Keratinocyte (primary cell): ENCODE results near the gene LRBA. TPM values are rescaled to one million over a fixed set of nuclear protein-coding genes. Genes with fewer than 3 reads are reported as not detected.

Experiments
- DNase-seq: peaks from one replicate; pipeline ENCODE4 v3.0.0-alpha.2; 2011; ENCODE audit warnings: low read depth, missing footprints, low spot score
- FAIRE-seq: peaks from 2 replicates; lab custom pipeline; 2011; peaks lifted over from hg19 to GRCh38; lab: Jason Lieb, UNC
- H2AFZ ChIP-seq: 2 replicates; pipeline ENCODE4 v1.6.0; 2012; ENCODE audit warnings: low read length, control low read depth, inconsistent platforms; ENCODE audit not compliant: control insufficient read depth
- H3K27ac ChIP-seq: 2 replicates; pipeline ENCODE4 v1.5.1; 2011; ENCODE audit warnings: low read length; ENCODE audit not compliant: control insufficient read depth, insufficient read depth
- H3K27me3 ChIP-seq: 3 replicates; pipeline ENCODE4 v1.6.0; 2011; ENCODE audit warnings: low read length; ENCODE audit not compliant: control insufficient read depth, insufficient read depth; ENCODE audit errors: extremely low read depth
- H3K36me3 ChIP-seq, 2 experiments: 2 replicates in 1 of 2; 3 replicates in 1 of 2; pipeline ENCODE4 v1.5.1; 2011; ENCODE audit warnings: low read length in 2 of 2, mild to moderate bottlenecking in 1 of 2; ENCODE audit not compliant: control insufficient read depth in 2 of 2, insufficient read depth in 2 of 2; ENCODE audit errors: extremely low read depth in 1 of 2
- H3K4me1 ChIP-seq: 3 replicates; pipeline ENCODE4 v1.5.1; 2011; ENCODE audit warnings: low read length; ENCODE audit not compliant: control insufficient read depth, insufficient read depth; ENCODE audit errors: extremely low read depth
- H3K4me2 ChIP-seq: 3 replicates; pipeline ENCODE4 v1.6.0; 2011; ENCODE audit warnings: low read depth, low read length; ENCODE audit not compliant: control insufficient read depth, insufficient read depth; ENCODE audit errors: extremely low read depth
- H3K4me3 ChIP-seq, 3 experiments: fragments of 200-600 bp in 1 of 3; sonication (generic) in 1 of 3; 2 replicates in 2 of 3; 3 replicates in 1 of 3; pipeline ENCODE4 v1.5.1; 2011 to 2016; ENCODE audit warnings: low read length in 3 of 3, mild to moderate bottlenecking in 3 of 3, control low read depth in 2 of 3, inconsistent platforms in 1 of 3, low read depth in 1 of 3, mixed read lengths in 1 of 3, mixed run types in 1 of 3, moderate library complexity in 1 of 3; ENCODE audit not compliant: control insufficient read depth in 2 of 3, insufficient read depth in 2 of 3; ENCODE audit errors: extremely low read depth in 1 of 3
- H3K79me2 ChIP-seq: 2 replicates; pipeline ENCODE4 v1.6.0; 2012; ENCODE audit warnings: low read length; ENCODE audit not compliant: control insufficient read depth, insufficient read depth
- H3K9ac ChIP-seq: 3 replicates; pipeline ENCODE4 v1.6.0; 2011; ENCODE audit warnings: low read length; ENCODE audit not compliant: control insufficient read depth, insufficient read depth; ENCODE audit errors: extremely low read depth
- H3K9me1 ChIP-seq: 3 replicates; pipeline ENCODE4 v1.6.0; 2011; ENCODE audit warnings: low read length; ENCODE audit not compliant: control insufficient read depth, insufficient read depth; ENCODE audit errors: extremely low read depth
- H3K9me3 ChIP-seq: 2 replicates; pipeline ENCODE4 v1.5.1; 2012; ENCODE audit warnings: low read depth, low read length; ENCODE audit not compliant: control insufficient read depth
- H4K20me1 ChIP-seq: 3 replicates; pipeline ENCODE4 v1.6.0; 2011; ENCODE audit warnings: low read length; ENCODE audit not compliant: control insufficient read depth, insufficient read depth; ENCODE audit errors: extremely low read depth
- CTCF ChIP-seq, 3 experiments: IDR thresholded peaks in 1 of 3; conservative IDR thresholded peaks in 1 of 3; optimal IDR thresholded peaks in 1 of 3; 2 replicates in 2 of 3; 3 replicates in 1 of 3; pipeline versions ENCODE3 to v1.5.1; 2011; ENCODE audit warnings: low read length in 3 of 3, mild to moderate bottlenecking in 3 of 3, moderate library complexity in 2 of 3, control low read depth in 1 of 3, inconsistent platforms in 1 of 3; ENCODE audit not compliant: insufficient read depth in 2 of 3; ENCODE audit errors: extremely low read depth in 1 of 3
- EZH2 ChIP-seq: IDR thresholded peaks from one replicate; pipeline ENCODE4 v1.6.1; 2012; ENCODE audit warnings: inconsistent platforms, mild to moderate bottlenecking, low read length, moderate library complexity
- dilution Hi-C: fragments of 300-500 bp; cut with MboI; formaldehyde crosslinking; loops from one replicate; pipeline ENCODE4 v1.7.0; 2020; ENCODE audit warnings: low sequenced_read_pairs; ENCODE audit not compliant: extremely low pct_ligation_motif_present
- polyA plus RNA-seq, 5 experiments: library from polyadenylated mRNA; depleted of rRNA in 3 of 5; stranded (reverse) in 3 of 5; stranded (forward) in 1 of 5; unstranded in 1 of 5; fragments of >200 nt; gene quantifications; 1 replicate in 1 of 5; 2 replicates in 3 of 5; 3 replicates in 1 of 5; pipeline versions ENCODE4 v1.2.1 to v1.2.3, GENCODE V29; 2011 to 2012; ENCODE audit warnings: missing spikeins in 2 of 5, low read depth in 1 of 5, low replicate concordance in 1 of 5

The LRBA gene
- polyA plus RNA-seq, 1 donor (not counting 4 experiments of a cell fraction or from before 2014, with no cell fraction given) = 35.6 TPM

DNA sequence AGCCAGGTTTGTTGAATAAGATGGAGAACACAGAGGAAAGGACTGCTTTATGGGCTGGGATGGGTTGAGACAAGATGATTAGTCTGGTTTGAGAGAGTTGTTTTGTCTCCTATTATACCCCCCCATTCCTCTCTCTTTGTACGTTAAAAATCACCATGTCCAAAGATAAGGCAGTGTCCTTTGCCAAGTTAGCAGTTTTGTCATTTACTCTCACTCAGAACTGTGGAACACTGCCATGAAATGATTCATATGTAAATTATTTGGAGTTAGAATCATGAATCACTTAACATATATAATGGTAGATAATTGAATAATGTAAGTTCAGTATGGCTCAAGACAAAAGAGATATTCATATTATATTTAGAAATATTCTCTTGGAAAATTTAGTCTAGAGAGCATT, 785.6 kb downstream of the LRBA start:
- no peaks in the 10 kb centered on the region for H3K9me1 ChIP-seq
- H3K9ac ChIP-seq = no peak overlapping the region
- no peak overlapping the region for H3K4me3 ChIP-seq
- H3K4me1 ChIP-seq = peaks cover 7% of the 10 kb centered on the region
- no peak overlapping the region for H2AFZ ChIP-seq
- H3K27me3 ChIP-seq = no peaks in the 10 kb centered on the region
- no peak for DNase-seq
- no peaks in the 10 kb centered on the region for H3K79me2 ChIP-seq
- H3K9me3 ChIP-seq = no peaks in the 10 kb centered on the region
- TF ChIP-seq EZH2 (no peak), CTCF (optimal IDR thresholded peaks at IDR 0.05 in 1 of 3, IDR thresholded peaks at IDR 0.05 in 1 of 3, conservative IDR thresholded peaks at IDR 0.05 in 1 of 3; ENCODE audit: extremely low read depth in 1 of 3, insufficient read depth in 2 of 3, low read length in 3 of 3) (no peak)
- no peak for FAIRE-seq
- no peak overlapping the region for H3K27ac ChIP-seq
- no peaks in the 10 kb centered on the region for H3K36me3 ChIP-seq
- no peaks in the 10 kb centered on the region for H4K20me1 ChIP-seq
- H3K4me2 ChIP-seq = no peak overlapping the region
- dilution Hi-C loops = no loop called here

- Histone ChIP-seq H3K9me3 (no peaks in the 10 kb centered on the region), H3K27ac (no peak overlapping the region), H4K20me1 (no peaks in the 10 kb centered on the region), H3K9ac (no peak overlapping the region), H2AFZ (no peak overlapping the region), H3K4me1 (peaks cover 7% of the 10 kb centered on the region), H3K4me2 (no peak overlapping the region), H3K4me3 (no peak overlapping the region), H3K79me2 (no peaks in the 10 kb centered on the region), H3K27me3 (no peaks in the 10 kb centered on the region), H3K36me3 (no peaks in the 10 kb centered on the region), H3K9me1 (no peaks in the 10 kb centered on the region)
- DNase-seq (no peak), FAIRE-seq (peak; percentile 69)
- dilution Hi-C loops = loop anchor here (25.0 kb wide), 1 partner anchor 213 kb away; no protein-coding TSS in a partner anchor
- TF ChIP-seq EZH2 (no peak), CTCF (optimal IDR thresholded peaks at IDR 0.05 in 1 of 3, IDR thresholded peaks at IDR 0.05 in 1 of 3, conservative IDR thresholded peaks at IDR 0.05 in 1 of 3; ENCODE audit: extremely low read depth in 1 of 3, insufficient read depth in 2 of 3, low read length in 3 of 3) (no peak)
Measured at GRCh38 chr4:150224896-150225591, 790.0 kb downstream of the LRBA start.
